ENCODE data around the gene TCF4.

Gene TCF4

GRCh38 chr18:55416791-55417190, 171.2 kb downstream of the TCF4 start:
- Histone ChIP-seq H3K27ac (no peak overlapping the region), H3K36me3 (no peaks in the 10 kb centered on the region), H3K4me3 (ENCODE audit: low read depth, low read length) (no peak overlapping the region), H3K27me3 (ENCODE audit: insufficient read depth, low read depth, severe bottlenecking) (no peaks in the 10 kb centered on the region), H3K9me3 (ENCODE audit: severe bottlenecking) (no peaks in the 10 kb centered on the region)
- DNase-seq, result peak; percentile 34
- TF ChIP-seq CTCF (IDR thresholded peaks at IDR 0.05; ENCODE audit: low read depth, low read length), result no peak

DNA sequence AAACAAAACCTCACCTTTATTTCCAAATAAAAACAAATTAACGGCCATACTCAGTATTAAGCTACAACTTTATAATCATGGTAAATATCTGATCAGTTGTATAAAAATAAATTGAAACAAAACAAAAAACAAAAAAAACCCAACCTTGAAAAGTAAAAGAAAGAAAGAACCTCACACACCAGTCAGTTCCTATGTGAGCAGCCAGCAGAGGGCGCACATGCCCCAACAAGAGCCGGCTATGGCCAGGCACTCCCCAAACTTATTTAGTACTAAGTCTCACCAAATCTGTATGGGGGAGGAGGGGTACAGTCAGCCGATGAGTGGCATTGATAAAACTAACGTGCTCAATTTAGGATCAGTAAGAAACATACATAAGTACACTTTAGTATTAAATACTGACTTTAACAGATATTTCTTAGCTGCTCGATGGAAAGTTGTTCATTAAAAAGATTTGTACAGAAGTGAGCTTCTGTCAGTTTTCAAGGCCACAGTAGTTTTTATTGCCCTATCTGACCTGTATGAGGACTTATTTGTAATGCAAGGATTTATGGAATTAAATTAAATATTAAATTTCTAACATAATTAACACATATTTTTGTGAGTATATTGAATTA, 172.6 kb downstream of the TCF4 start:
- peak; percentile 85 for DNase-seq

GRCh38 chr18:55414475-55414874, 173.5 kb downstream of the TCF4 start:
- Histone ChIP-seq H3K36me3 (no peaks in the 10 kb centered on the region), H3K27me3 (ENCODE audit: insufficient read depth, low read depth, severe bottlenecking) (no peaks in the 10 kb centered on the region), H3K27ac (no peak overlapping the region), H3K4me3 (ENCODE audit: low read depth, low read length) (no peak overlapping the region), H3K9me3 (ENCODE audit: severe bottlenecking) (no peaks in the 10 kb centered on the region)
- no peak for TF ChIP-seq CTCF (IDR thresholded peaks at IDR 0.05; ENCODE audit: low read depth, low read length)
- DNase-seq, result no peak

More for the DNA sequence above, 172.6 kb downstream of the TCF4 start:
- Histone ChIP-seq H3K9me3 (ENCODE audit: severe bottlenecking) (no peaks in the 10 kb centered on the region), H3K4me3 (ENCODE audit: low read depth, low read length) (no peak overlapping the region), H3K36me3 (no peaks in the 10 kb centered on the region), H3K27ac (no peak overlapping the region), H3K27me3 (ENCODE audit: insufficient read depth, low read depth, severe bottlenecking) (no peaks in the 10 kb centered on the region)
- peak; percentile 88 for TF ChIP-seq CTCF (IDR thresholded peaks at IDR 0.05; ENCODE audit: low read depth, low read length)

DNA sequence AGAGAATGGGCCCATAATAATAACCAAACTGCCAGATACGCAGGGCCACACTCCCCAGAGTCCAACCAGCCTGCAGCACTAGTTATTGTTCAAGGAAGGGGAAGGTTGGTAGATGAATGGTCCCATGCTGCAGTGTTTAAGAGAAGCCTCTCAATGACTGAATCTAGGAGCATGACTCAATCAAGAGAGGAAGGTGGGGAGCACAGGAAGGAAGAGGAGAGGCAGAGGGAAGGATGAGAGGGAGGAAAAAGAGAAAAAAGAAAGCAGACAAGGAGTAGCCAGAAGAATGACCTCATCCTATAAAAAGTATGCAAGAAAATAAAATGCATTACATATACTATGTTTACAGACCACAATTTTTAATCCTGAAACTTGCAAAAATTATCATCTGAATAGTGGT, 174.5 kb downstream of the TCF4 start:
- Histone ChIP-seq H3K9me3 (ENCODE audit: severe bottlenecking) (no peaks in the 10 kb centered on the region), H3K27me3 (ENCODE audit: insufficient read depth, low read depth, severe bottlenecking) (no peaks in the 10 kb centered on the region), H3K36me3 (no peaks in the 10 kb centered on the region), H3K27ac (no peak overlapping the region), H3K4me3 (ENCODE audit: low read depth, low read length) (no peak overlapping the region)
- DNase-seq, result no peak
- TF ChIP-seq CTCF (IDR thresholded peaks at IDR 0.05; ENCODE audit: low read depth, low read length), result no peak

DNA sequence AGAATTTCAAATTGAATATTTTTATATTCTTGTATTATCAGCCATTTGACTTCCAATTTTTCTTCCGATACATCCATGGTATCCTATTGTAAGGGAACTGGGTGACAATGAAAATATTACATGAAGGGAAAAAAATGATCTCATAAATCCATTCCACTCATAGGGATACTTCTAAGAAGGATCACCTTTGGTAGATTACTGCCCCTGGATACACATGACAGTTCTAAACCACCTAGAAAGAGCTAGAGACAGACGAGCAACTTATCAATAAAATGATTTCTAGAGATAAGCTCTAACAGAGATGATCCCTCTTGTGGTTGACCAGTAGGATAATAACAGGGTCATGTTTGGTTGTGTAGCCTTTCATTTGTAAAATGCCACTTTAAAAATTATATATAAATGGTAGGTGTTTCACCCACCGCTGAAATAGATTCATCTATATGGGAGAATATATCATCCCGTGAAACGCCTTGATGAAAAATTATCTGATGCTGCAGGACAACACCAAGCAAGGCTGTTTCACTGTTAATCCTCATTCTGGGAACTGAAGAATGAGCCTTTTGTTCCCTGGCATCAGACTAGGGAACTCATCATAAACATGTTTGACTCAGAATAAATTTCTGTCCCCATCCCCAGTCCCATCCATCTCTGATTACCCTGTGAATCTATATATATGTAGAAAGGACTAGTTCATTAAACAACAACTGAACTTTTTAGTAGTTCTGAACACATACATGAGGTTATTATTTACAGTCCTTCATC, 180.0 kb downstream of the TCF4 start:
- Histone ChIP-seq H3K27me3 (ENCODE audit: insufficient read depth, low read depth, severe bottlenecking) (no peaks in the 10 kb centered on the region), H3K4me3 (ENCODE audit: low read depth, low read length) (no peak overlapping the region), H3K27ac (no peak overlapping the region), H3K36me3 (no peaks in the 10 kb centered on the region), H3K9me3 (ENCODE audit: severe bottlenecking) (no peaks in the 10 kb centered on the region)
- no peak for DNase-seq
- TF ChIP-seq CTCF (IDR thresholded peaks at IDR 0.05; ENCODE audit: low read depth, low read length), result no peak
